BE2C (cell line): ENCODE data around the gene MS4A6E.

Source experiments
- DNase-seq: peaks from one replicate; pipeline ENCODE4 v3.0.0-alpha.2; 2020
- H3K27me3 ChIP-seq: fragments of 250-450 bp; sonication (Bioruptor Pico); 2 replicates; pipeline ENCODE4 v1.5.1; 2020; ENCODE audit warnings: mild to moderate bottlenecking
- H3K36me3 ChIP-seq: fragments of 250-450 bp; sonication (Bioruptor Pico); 2 replicates; pipeline ENCODE4 v1.5.1; 2020; ENCODE audit warnings: mild to moderate bottlenecking
- H3K4me1 ChIP-seq: fragments of 250-450 bp; sonication (Bioruptor Pico); 2 replicates; pipeline ENCODE4 v1.5.1; 2020
- H3K4me3 ChIP-seq: 2 replicates; pipeline ENCODE4 v1.5.1; 2011; ENCODE audit warnings: low read depth, low read length
- H3K9me3 ChIP-seq: fragments of 250-450 bp; sonication (Bioruptor Pico); 2 replicates; pipeline ENCODE4 v1.5.1; 2020
- CTCF ChIP-seq: IDR thresholded peaks from 2 replicates; pipeline ENCODE4 v1.5.1; 2012; ENCODE audit warnings: mild to moderate bottlenecking, low read depth, low read length

The MS4A6E gene

GRCh38 chr11:60343094-60343704, 16.1 kb downstream of the MS4A6E start:
- no peak for DNase-seq
- no peaks in the 10 kb centered on the region for H3K36me3 ChIP-seq

GRCh38 chr11:60344146-60344545, 17.1 kb downstream of the MS4A6E start:
- no peak for DNase-seq
- no peaks in the 10 kb centered on the region for H3K27me3 ChIP-seq
- H3K4me1 ChIP-seq = no peaks in the 10 kb centered on the region
- no peak overlapping the region for H3K4me3 ChIP-seq
- no peak for TF ChIP-seq CTCF
- H3K9me3 ChIP-seq = no peaks in the 10 kb centered on the region
- no peaks in the 10 kb centered on the region for H3K36me3 ChIP-seq

More at GRCh38 chr11:60343094-60343704, 16.1 kb downstream of the MS4A6E start:
- H3K9me3 ChIP-seq = no peaks in the 10 kb centered on the region
- no peaks in the 10 kb centered on the region for H3K4me1 ChIP-seq
- H3K27me3 ChIP-seq = no peaks in the 10 kb centered on the region
- H3K4me3 ChIP-seq = no peak overlapping the region
- peak; percentile 42 for TF ChIP-seq CTCF

- H3K9me3 ChIP-seq = no peaks in the 10 kb centered on the region
- H3K4me3 ChIP-seq = no peak overlapping the region
- DNase-seq = peak; percentile 9
- H3K27me3 ChIP-seq = no peaks in the 10 kb centered on the region
- TF ChIP-seq CTCF = peak; percentile 22; the same call in 1 of the 2 replicates
- H3K4me1 ChIP-seq = no peaks in the 10 kb centered on the region
- no peaks in the 10 kb centered on the region for H3K36me3 ChIP-seq
Observed at GRCh38 chr11:60345489-60345888, 18.4 kb downstream of the MS4A6E start.

GRCh38 chr11:60347084-60347797, 20.2 kb downstream of the MS4A6E start:
- no peaks in the 10 kb centered on the region for H3K9me3 ChIP-seq
- no peak for DNase-seq
- H3K27me3 ChIP-seq = no peaks in the 10 kb centered on the region
- H3K4me3 ChIP-seq = no peak overlapping the region
- H3K36me3 ChIP-seq = no peaks in the 10 kb centered on the region
- H3K4me1 ChIP-seq = no peaks in the 10 kb centered on the region
- TF ChIP-seq CTCF = no peak

- Histone ChIP-seq H3K36me3 (no peaks in the 10 kb centered on the region), H3K4me3 (no peak overlapping the region), H3K4me1 (no peaks in the 10 kb centered on the region), H3K27me3 (no peaks in the 10 kb centered on the region), H3K9me3 (no peaks in the 10 kb centered on the region)
- no peak for DNase-seq
- no peak for TF ChIP-seq CTCF
Observed at GRCh38 chr11:60348116-60348515, 21.1 kb downstream of the MS4A6E start.

GRCh38 chr11:60349990-60350389, 22.9 kb downstream of the MS4A6E start:
- no peak for TF ChIP-seq CTCF
- Histone ChIP-seq H3K4me3 (no peak overlapping the region), H3K27me3 (no peaks in the 10 kb centered on the region), H3K36me3 (no peaks in the 10 kb centered on the region), H3K4me1 (no peaks in the 10 kb centered on the region), H3K9me3 (no peaks in the 10 kb centered on the region)
- no peak for DNase-seq
